IMR-90 (cell line): ENCODE data around the gene KRT73. TPM values are rescaled to one million over a fixed set of nuclear protein-coding genes. Genes with fewer than 3 reads are reported as not detected.

Source experiments
- ATAC-seq: fragments of 200-7000 bp; cut with Tn5 transposase; 2 replicates; pipeline ENCODE4 v1.9.1; 2020; ENCODE audit warnings: low read depth, mild to moderate bottlenecking, moderate library complexity
- BruUV-seq: library from RNA; stranded (reverse); fragments of 400-500 nt; replicated peaks from 2 replicates; lab custom pipeline; 2021; lab: Mats Ljungman, UMichigan
- CTCF ChIA-PET: fragments of 300-600 bp; formaldehyde crosslinking; extraction: SDS; loops from one replicate; lab custom pipeline; 2021; ENCODE audit warnings: antibody characterized with exemption; lab: Yijun Ruan, JAX
- POLR2A ChIA-PET: fragments of 300-600 bp; sonication (Branson Sonifier 250); formaldehyde crosslinking; loops from one replicate; lab custom pipeline; 2022; ENCODE audit warnings: antibody characterized with exemption; ENCODE audit not compliant: unreplicated experiment; lab: Charles Lee
- DNase-seq: peaks from one replicate; pipeline ENCODE4 v3.0.0; 2013
- H2AFZ ChIP-seq: replicated peaks from 2 replicates; pipeline ENCODE3; 2013; ENCODE audit warnings: low read length, mild to moderate bottlenecking; ENCODE audit not compliant: poor library complexity
- H2AK5ac ChIP-seq: 2 replicates; pipeline ENCODE4 v1.6.1; 2013; ENCODE audit warnings: low read depth, low read length, inconsistent platforms
- H2AK9ac ChIP-seq: replicated peaks from 2 replicates; pipeline ENCODE3; 2013; ENCODE audit warnings: mild to moderate bottlenecking, low read depth, low read length, moderate library complexity; ENCODE audit not compliant: poor library complexity
- H2BK120ac ChIP-seq: 2 replicates; pipeline ENCODE4 v1.6.1; 2013; ENCODE audit warnings: low read depth, low read length, inconsistent platforms
- H2BK15ac ChIP-seq: 3 replicates; pipeline ENCODE4 v1.6.1; 2013; ENCODE audit warnings: low read depth, low read length, inconsistent platforms
- H2BK20ac ChIP-seq: 2 replicates; pipeline ENCODE4 v1.6.1; 2013; ENCODE audit warnings: low read depth, mild to moderate bottlenecking, inconsistent platforms, low read length, moderate library complexity
- H2BK5ac ChIP-seq: 2 replicates; pipeline ENCODE4 v1.6.1; 2013; ENCODE audit warnings: mild to moderate bottlenecking, low read depth, low read length, inconsistent platforms; ENCODE audit not compliant: poor library complexity, severe bottlenecking
- H3K14ac ChIP-seq: replicated peaks from 2 replicates; pipeline ENCODE4 v1.6.1; 2013; ENCODE audit warnings: low read depth, low read length, inconsistent platforms
- H3K18ac ChIP-seq: 2 replicates; pipeline ENCODE4 v1.6.1; 2013; ENCODE audit warnings: low read depth, low read length, control low read depth
- H3K23ac ChIP-seq: 2 replicates; pipeline ENCODE4 v1.6.1; 2013; ENCODE audit warnings: low read depth, low read length, inconsistent platforms
- H3K27ac ChIP-seq: 2 replicates; pipeline ENCODE4 v1.5.1; 2013; ENCODE audit warnings: mild to moderate bottlenecking, control low read depth, low read length; ENCODE audit not compliant: insufficient read depth
- H3K27me3 ChIP-seq: 2 replicates; pipeline ENCODE4 v1.6.1; 2013; ENCODE audit warnings: low read length; ENCODE audit not compliant: control insufficient read depth, insufficient read depth
- H3K36me3 ChIP-seq: 2 replicates; pipeline ENCODE4 v1.6.1; 2013; ENCODE audit warnings: low read length, mixed read lengths; ENCODE audit not compliant: control insufficient read depth, insufficient read depth
- H3K4ac ChIP-seq: 2 replicates; pipeline ENCODE4 v1.6.1; 2013; ENCODE audit warnings: low read depth, low read length, inconsistent platforms
- H3K4me1 ChIP-seq: 2 replicates; pipeline ENCODE4 v1.6.1; 2013; ENCODE audit warnings: low read length, mixed read lengths; ENCODE audit not compliant: control insufficient read depth, insufficient read depth
- H3K4me2 ChIP-seq: 2 replicates; pipeline ENCODE4 v1.6.1; 2013; ENCODE audit warnings: low read depth, mild to moderate bottlenecking, control low read depth, low read length, moderate library complexity
- H3K4me3 ChIP-seq: 2 replicates; pipeline ENCODE4 v1.5.1; 2013; ENCODE audit warnings: low read depth, mild to moderate bottlenecking, control low read depth, low read length, moderate library complexity; ENCODE audit not compliant: insufficient read depth
- H3K56ac ChIP-seq: 2 replicates; pipeline ENCODE4 v1.6.1; 2013; ENCODE audit warnings: low read length, inconsistent platforms; ENCODE audit not compliant: insufficient read depth; ENCODE audit errors: extremely low read depth
- H3K79me1 ChIP-seq, 2 experiments: 2 replicates each; pipeline ENCODE4 v1.6.1; 2013; ENCODE audit warnings: low read length in 2 of 2, inconsistent platforms in 1 of 2, low read depth in 1 of 2
- H3K9ac ChIP-seq: 2 replicates; pipeline ENCODE4 v1.6.1; 2013; ENCODE audit warnings: low read depth, low read length, control low read depth
- H3K9me1 ChIP-seq: 2 replicates; pipeline ENCODE4 v1.6.1; 2013; ENCODE audit warnings: low read length, inconsistent platforms; ENCODE audit not compliant: insufficient read depth
- H3K9me3 ChIP-seq: 2 replicates; pipeline ENCODE4 v1.6.1; 2013; ENCODE audit warnings: low read length; ENCODE audit not compliant: control insufficient read depth, insufficient read depth
- H4K20me1 ChIP-seq: 2 replicates; pipeline ENCODE4 v1.6.1; 2013; ENCODE audit warnings: low read length, inconsistent platforms; ENCODE audit not compliant: insufficient read depth
- H4K5ac ChIP-seq: 2 replicates; pipeline ENCODE4 v1.6.1; 2013; ENCODE audit warnings: mild to moderate bottlenecking, low read depth, low read length, control low read depth
- H4K8ac ChIP-seq, 2 experiments: 2 replicates each; pipeline ENCODE4 v1.6.1; 2013; ENCODE audit warnings: low read depth in 2 of 2, low read length in 2 of 2, control low read depth in 1 of 2, inconsistent platforms in 1 of 2
- H4K91ac ChIP-seq: 2 replicates; pipeline ENCODE4 v1.6.1; 2013; ENCODE audit warnings: low read depth, low read length, inconsistent platforms; ENCODE audit not compliant: insufficient read depth
- CEBPB ChIP-seq: IDR thresholded peaks from 2 replicates; pipeline ENCODE4 v1.6.1; 2012; ENCODE audit warnings: low read depth, low read length, improper control_type of control experiment
- CHD1 ChIP-seq: IDR thresholded peaks from 2 replicates; pipeline ENCODE4 v1.6.1; 2012; ENCODE audit warnings: low read depth, low read length, improper control_type of control experiment
- CTCF ChIP-seq: conservative IDR thresholded peaks from 2 replicates; pipeline ENCODE4 v1.5.1; 2012; ENCODE audit warnings: mild to moderate bottlenecking, low read depth, low read length, improper control_type of control experiment
- FOS ChIP-seq: fragments of 150-350 bp; IDR thresholded peaks from 2 replicates; pipeline ENCODE4 v1.6.1; 2016; ENCODE audit warnings: low read depth, low read length
- MAZ ChIP-seq: IDR thresholded peaks from 2 replicates; pipeline ENCODE4 v1.6.1; 2012; ENCODE audit warnings: low read depth, mild to moderate bottlenecking, low read length, improper control_type of control experiment, moderate library complexity, borderline replicate concordance
- NFE2L2 ChIP-seq: fragments of 150-350 bp; IDR thresholded peaks from 2 replicates; pipeline ENCODE4 v1.6.1; 2016; ENCODE audit warnings: low read depth, mild to moderate bottlenecking, low read length
- POLR2A ChIP-seq: IDR thresholded peaks from 2 replicates; pipeline ENCODE4 v1.6.1; 2012; ENCODE audit warnings: mild to moderate bottlenecking, low read depth, low read length
- RAD21 ChIP-seq: IDR thresholded peaks from 2 replicates; pipeline ENCODE4 v1.6.1; 2012; ENCODE audit warnings: low read length, improper control_type of control experiment
- RCOR1 ChIP-seq: IDR thresholded peaks from 2 replicates; pipeline ENCODE4 v1.6.1; 2012; ENCODE audit warnings: mild to moderate bottlenecking, low read length, improper control_type of control experiment; ENCODE audit not compliant: insufficient replicate concordance
- RFX5 ChIP-seq: IDR thresholded peaks from 2 replicates; pipeline ENCODE4 v1.8.0; 2012; ENCODE audit warnings: low read depth, mild to moderate bottlenecking, low read length, moderate library complexity
- USF2 ChIP-seq: fragments of 150-350 bp; IDR thresholded peaks from 2 replicates; pipeline ENCODE4 v1.6.1; 2017; ENCODE audit warnings: mild to moderate bottlenecking, antibody characterized with exemption, low read length, low read depth
- WGBS, 2 experiments: methylation state at CpG; one replicate each; pipeline versions ENCODE4 v1.1.5 to v1.1.7; 2013; ENCODE audit warnings: missing lambda C conversion rate in 2 of 2; ENCODE audit not compliant: insufficient read length in 1 of 2; ENCODE audit errors: extremely low coverage in 2 of 2; 5-methylcytosine and 5-hydroxymethylcytosine counted together
- dilution Hi-C: fragments of 300-500 bp; cut with HindIII; formaldehyde crosslinking; loops from one replicate; pipeline ENCODE4 v1.14.3; 2018; ENCODE audit warnings: low sequenced_read_pairs; ENCODE audit not compliant: unreplicated experiment
- in situ Hi-C: fragments of 300-500 bp; cut with MboI; formaldehyde crosslinking; loops from 3 replicates; pipeline ENCODE4 v1.14.3; 2019; ENCODE audit warnings: low sequenced_read_pairs, inconsistent platforms, mixed read lengths
- intact Hi-C: fragments of 100-400 bp; cut with micrococcal nuclease; formaldehyde crosslinking; loops from 2 replicates; pipeline ENCODE4 v1.10.0; 2022
- polyA plus RNA-seq, 3 experiments: library from polyadenylated mRNA; depleted of rRNA; stranded (reverse); fragments of >200 nt; gene quantifications; 2 replicates each; pipeline ENCODE4 v1.2.3, GENCODE V29; 2012; ENCODE audit warnings: low replicate concordance in 1 of 3
- total RNA-seq: library from RNA; depleted of rRNA; stranded (reverse); fragments of >200 nt; gene quantifications from 2 replicates; pipeline ENCODE4 v1.2.3, GENCODE V29; 2012
- TF ChIP-seq, protein P1 (sequence below): fragments of 150-350 bp; IDR thresholded peaks from 2 replicates; pipeline ENCODE4 v1.6.1; 2016; ENCODE audit warnings: low read depth, mild to moderate bottlenecking, low read length, moderate library complexity, borderline replicate concordance

Gene KRT73
- total and polyA plus RNA-seq, 2 of the 4 experiments (the other 2 are of a cell fraction) = not detected

DNA sequence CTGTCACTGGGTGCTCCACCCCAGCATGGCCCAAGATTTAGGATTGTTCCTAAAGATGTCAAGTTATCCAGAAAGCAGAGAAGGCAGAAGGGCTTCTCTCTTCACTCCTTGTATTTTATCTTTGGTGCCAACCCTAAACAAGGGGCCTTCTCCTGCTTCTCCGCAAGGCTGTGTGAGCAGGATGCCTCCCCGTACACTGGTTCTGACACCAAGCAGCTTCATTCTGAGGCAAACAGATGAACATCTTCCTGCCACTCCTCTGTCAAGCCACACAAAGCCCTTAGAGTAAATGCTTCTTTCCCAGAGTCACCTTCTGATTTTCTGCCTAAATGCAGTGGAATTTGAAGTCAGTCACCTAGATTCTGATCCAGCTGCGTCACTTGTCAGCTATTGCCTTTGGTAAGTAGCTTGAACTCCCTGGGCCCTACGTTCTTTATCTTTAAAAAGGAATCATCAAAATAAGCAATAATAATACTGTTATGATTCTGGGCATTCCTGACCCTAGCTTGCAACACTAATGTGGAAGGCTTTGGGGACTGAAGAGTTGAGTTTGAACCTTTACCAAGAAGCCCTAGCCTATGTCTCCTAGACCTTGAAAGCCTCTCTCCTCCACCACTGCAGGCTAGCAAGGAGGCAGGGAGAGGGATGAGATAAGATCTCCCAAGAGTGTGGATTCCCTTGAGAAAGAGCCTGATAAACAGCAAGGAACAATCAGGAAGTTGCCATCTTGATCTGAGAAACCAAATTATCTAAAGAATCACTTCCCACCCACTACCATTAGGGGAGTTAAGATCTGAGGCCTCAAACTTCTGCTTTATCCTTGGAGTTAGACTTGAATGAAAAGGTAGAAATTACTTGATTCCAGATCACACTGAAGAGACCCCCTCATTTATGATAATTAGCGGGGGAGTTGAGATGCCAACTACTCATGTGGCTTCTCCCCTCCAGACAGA, 5.7 kb downstream of the KRT73 start:
- H4K8ac ChIP-seq = no peak overlapping the region
- H3K27ac ChIP-seq = no peak overlapping the region
- no peak overlapping the region for H2AK5ac ChIP-seq
- no TSS peak for BruUV-seq
- intact Hi-C loops (no loop called here), in situ Hi-C loops (no loop called here), dilution Hi-C loops (no loop called here)
- TF ChIP-seq CHD1 = no peak
- no peak for TF ChIP-seq RCOR1
- TF ChIP-seq CTCF = no peak
- TF ChIP-seq FOS = no peak
- TF ChIP-seq, protein P1, sequence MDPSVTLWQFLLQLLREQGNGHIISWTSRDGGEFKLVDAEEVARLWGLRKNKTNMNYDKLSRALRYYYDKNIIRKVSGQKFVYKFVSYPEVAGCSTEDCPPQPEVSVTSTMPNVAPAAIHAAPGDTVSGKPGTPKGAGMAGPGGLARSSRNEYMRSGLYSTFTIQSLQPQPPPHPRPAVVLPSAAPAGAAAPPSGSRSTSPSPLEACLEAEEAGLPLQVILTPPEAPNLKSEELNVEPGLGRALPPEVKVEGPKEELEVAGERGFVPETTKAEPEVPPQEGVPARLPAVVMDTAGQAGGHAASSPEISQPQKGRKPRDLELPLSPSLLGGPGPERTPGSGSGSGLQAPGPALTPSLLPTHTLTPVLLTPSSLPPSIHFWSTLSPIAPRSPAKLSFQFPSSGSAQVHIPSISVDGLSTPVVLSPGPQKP = no peak
- no peak for TF ChIP-seq USF2
- no peak for TF ChIP-seq RAD21
- no peak for TF ChIP-seq POLR2A
- TF ChIP-seq CEBPB = no peak
- no peak for TF ChIP-seq NFE2L2
- TF ChIP-seq RFX5 = no peak
- no peak for TF ChIP-seq MAZ
- no peaks in the 10 kb centered on the region for H4K20me1 ChIP-seq
- no peak overlapping the region for H3K18ac ChIP-seq
- H2BK20ac ChIP-seq = no peak overlapping the region
- no peak overlapping the region for H3K14ac ChIP-seq
- H3K36me3 ChIP-seq = no peaks in the 10 kb centered on the region
- H2AFZ ChIP-seq = no peak overlapping the region
- no peak overlapping the region for H3K4me3 ChIP-seq
- H3K79me1 ChIP-seq = no peaks in the 10 kb centered on the region
- no peak overlapping the region for H4K5ac ChIP-seq
- no peaks in the 10 kb centered on the region for H3K9me3 ChIP-seq
- DNase-seq (no peak), ATAC-seq (no peak)
- H3K9ac ChIP-seq = no peak overlapping the region
- H3K9me1 ChIP-seq = no peaks in the 10 kb centered on the region
- no peak overlapping the region for H3K4me2 ChIP-seq
- H3K4me1 ChIP-seq = no peaks in the 10 kb centered on the region
- WGBS, 2 experiments = no CpG with 5 or more reads among the region's 5 CpGs
- no peak overlapping the region for H2BK15ac ChIP-seq
- POLR2A ChIA-PET = no interaction called here
- no peak overlapping the region for H3K56ac ChIP-seq
- CTCF ChIA-PET = no interaction called here
- no peak overlapping the region for H4K91ac ChIP-seq
- H2AK9ac ChIP-seq = no peak overlapping the region
- no peak overlapping the region for H2BK5ac ChIP-seq
- no peak overlapping the region for H3K23ac ChIP-seq
- peaks cover 40% of the 10 kb centered on the region for H3K27me3 ChIP-seq
- H3K4ac ChIP-seq = no peak overlapping the region
- no peak overlapping the region for H2BK120ac ChIP-seq
